Vagina (tissue), 2 donors: Measurements from ENCODE around the gene PER2. TPM values are rescaled to one million over a fixed set of nuclear protein-coding genes. Genes with fewer than 3 reads are reported as not detected.

Experiments
- DNase-seq, 2 donors: peaks; one replicate each; pipeline ENCODE4 v3.0.0-alpha.2; 2017; ENCODE audit errors: extremely low spot score in 2 of 2
- H3K27ac ChIP-seq: fragments of 200-600 bp; sonication (generic); one replicate; pipeline ENCODE4 v1.5.1; 2019
- H3K27me3 ChIP-seq: fragments of 200-600 bp; sonication (generic); one replicate; pipeline ENCODE4 v1.5.1; 2019
- H3K36me3 ChIP-seq, 2 donors: fragments of 200-600 bp; sonication (generic); one replicate each; pipeline ENCODE4 v1.5.1; 2017 to 2019
- H3K4me1 ChIP-seq: fragments of 200-600 bp; sonication (generic); one replicate; pipeline ENCODE4 v1.5.1; 2019
- H3K4me3 ChIP-seq, 2 donors: fragments of 200-600 bp; sonication (generic); 1 replicate in 1 of 2; 2 replicates in 1 of 2; pipeline ENCODE4 v1.5.1; 2016 to 2019
- H3K9me3 ChIP-seq: fragments of 200-600 bp; sonication (generic); one replicate; pipeline ENCODE4 v1.5.1; 2019
- POLR2A ChIP-seq, 2 donors: fragments of 450-650 bp; IDR thresholded peaks; one replicate each; pipeline ENCODE4 v1.6.1; 2017; ENCODE audit warnings: antibody characterized with exemption in 2 of 2, mild to moderate bottlenecking in 2 of 2, moderate library complexity in 2 of 2
- POLR2AphosphoS5 ChIP-seq, 2 donors: sonication (generic); formaldehyde crosslinking; IDR thresholded peaks; one replicate each; pipeline ENCODE4 v1.9.0; 2017; ENCODE audit warnings: antibody characterized with exemption in 2 of 2, mild to moderate bottlenecking in 2 of 2, low read depth in 1 of 2; ENCODE audit not compliant: insufficient read depth in 1 of 2
- intact Hi-C: fragments of 100-400 bp; cut with DNase I; formaldehyde crosslinking; loops from one replicate; pipeline ENCODE4 v1.15.1; 2023
- total RNA-seq: library from RNA; depleted of rRNA; stranded (reverse); fragments of >200 nt; gene quantifications from one replicate; pipeline ENCODE4 v1.2.3, GENCODE V29; 2016
- TF ChIP-seq, protein P1 (sequence below), 3 experiments: fragments of 450-650 bp in 2 of 3; fragments of 200-600 bp in 1 of 3; sonication (generic) in 1 of 3; IDR thresholded peaks; one replicate each; pipeline ENCODE4 v1.5.1; 2017 to 2019; ENCODE audit warnings: antibody characterized with exemption in 3 of 3, mild to moderate bottlenecking in 2 of 3, moderate library complexity in 2 of 3

Gene PER2
- total RNA-seq, 1 donor from 2014 or later, result 21.1 TPM

DNA sequence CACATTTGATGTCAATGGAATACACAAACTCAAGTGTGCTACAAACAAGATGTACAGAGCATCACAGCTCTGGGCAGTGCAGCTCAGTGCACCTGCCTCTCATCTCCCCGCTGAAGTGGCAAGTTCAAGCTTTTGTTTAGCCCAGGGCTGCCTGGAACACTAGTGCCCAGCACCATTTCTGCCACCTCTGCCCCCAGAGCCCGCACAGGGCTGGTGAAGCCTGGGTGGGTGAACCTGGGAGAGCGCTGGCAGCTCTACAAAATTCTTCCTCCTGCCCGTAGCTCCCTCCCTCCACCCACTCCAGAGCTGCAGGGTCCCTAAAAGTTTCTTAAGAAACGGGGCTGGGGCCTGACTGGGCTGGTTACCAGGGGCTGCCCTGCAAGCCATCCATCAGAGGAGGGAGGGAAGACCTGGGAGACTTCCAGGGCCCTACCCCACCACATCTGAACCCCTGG, 50.1 kb downstream of the PER2 start:
- TF ChIP-seq, protein P1, sequence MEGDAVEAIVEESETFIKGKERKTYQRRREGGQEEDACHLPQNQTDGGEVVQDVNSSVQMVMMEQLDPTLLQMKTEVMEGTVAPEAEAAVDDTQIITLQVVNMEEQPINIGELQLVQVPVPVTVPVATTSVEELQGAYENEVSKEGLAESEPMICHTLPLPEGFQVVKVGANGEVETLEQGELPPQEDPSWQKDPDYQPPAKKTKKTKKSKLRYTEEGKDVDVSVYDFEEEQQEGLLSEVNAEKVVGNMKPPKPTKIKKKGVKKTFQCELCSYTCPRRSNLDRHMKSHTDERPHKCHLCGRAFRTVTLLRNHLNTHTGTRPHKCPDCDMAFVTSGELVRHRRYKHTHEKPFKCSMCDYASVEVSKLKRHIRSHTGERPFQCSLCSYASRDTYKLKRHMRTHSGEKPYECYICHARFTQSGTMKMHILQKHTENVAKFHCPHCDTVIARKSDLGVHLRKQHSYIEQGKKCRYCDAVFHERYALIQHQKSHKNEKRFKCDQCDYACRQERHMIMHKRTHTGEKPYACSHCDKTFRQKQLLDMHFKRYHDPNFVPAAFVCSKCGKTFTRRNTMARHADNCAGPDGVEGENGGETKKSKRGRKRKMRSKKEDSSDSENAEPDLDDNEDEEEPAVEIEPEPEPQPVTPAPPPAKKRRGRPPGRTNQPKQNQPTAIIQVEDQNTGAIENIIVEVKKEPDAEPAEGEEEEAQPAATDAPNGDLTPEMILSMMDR (IDR thresholded peaks at IDR 0.05), result no peak
- TF ChIP-seq POLR2A (IDR thresholded peaks at IDR 0.05), result no peak
- TF ChIP-seq POLR2AphosphoS5 (IDR thresholded peaks at IDR 0.05; ENCODE audit: insufficient read depth in 1 of 2, low read depth in 1 of 2), result no peak
- H3K4me3 ChIP-seq, result no peak overlapping the region
- intact Hi-C loops, result no loop called here

DNA sequence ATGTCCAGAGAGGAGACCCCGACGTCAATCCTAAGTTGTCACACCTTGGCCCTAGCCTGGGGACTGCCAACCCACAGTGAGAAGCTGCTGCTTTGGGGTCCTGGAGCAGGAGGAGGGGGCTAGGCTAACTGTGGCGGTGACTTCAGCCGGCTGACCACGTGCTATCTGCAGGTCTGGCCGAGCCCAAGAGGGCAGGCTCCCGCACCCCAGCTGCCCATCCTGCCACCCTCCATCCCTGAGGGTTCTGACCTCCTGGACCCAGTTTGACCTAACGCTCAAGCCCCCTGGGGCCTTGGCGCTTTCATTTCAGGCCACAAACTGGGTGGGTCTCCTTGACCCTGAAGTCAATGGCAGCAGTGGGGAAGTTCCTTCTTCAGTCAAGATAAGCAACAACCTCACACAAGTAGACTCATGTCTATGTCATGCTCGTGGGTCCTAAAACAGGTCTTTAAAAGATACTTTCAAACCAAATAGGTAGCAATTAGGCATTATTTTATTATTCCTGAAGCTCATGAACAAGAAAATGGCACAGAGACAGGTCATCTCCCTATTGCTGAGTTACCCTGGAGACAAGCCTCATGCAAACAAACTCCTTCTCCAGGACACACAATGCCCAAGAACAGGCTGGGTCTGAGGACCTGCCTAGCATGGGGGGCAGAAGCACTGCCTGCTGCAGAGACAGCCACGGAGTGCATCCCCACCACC, 50.8 kb downstream of the PER2 start:
- no peak for DNase-seq
- Histone ChIP-seq H3K4me3 (no peak overlapping the region), H3K27ac (no peak overlapping the region), H3K36me3 (no peaks in the 10 kb centered on the region), H3K9me3 (no peaks in the 10 kb centered on the region), H3K27me3 (no peaks in the 10 kb centered on the region), H3K4me1 (peaks cover 14% of the 10 kb centered on the region)
- intact Hi-C loops, result no loop called here
- TF ChIP-seq POLR2AphosphoS5 (IDR thresholded peaks at IDR 0.05; ENCODE audit: insufficient read depth in 1 of 2, low read depth in 1 of 2) (no peak), POLR2A (IDR thresholded peaks at IDR 0.05) (no peak)
- TF ChIP-seq, protein P1 (IDR thresholded peaks at IDR 0.05), result no peak

More for the DNA sequence above, 50.1 kb downstream of the PER2 start:
- DNase-seq, result no peak
- H3K9me3 ChIP-seq, result no peaks in the 10 kb centered on the region
- no peaks in the 10 kb centered on the region for H3K27me3 ChIP-seq
- H3K36me3 ChIP-seq, result no peaks in the 10 kb centered on the region
- H3K4me1 ChIP-seq, result peaks cover 14% of the 10 kb centered on the region
- H3K27ac ChIP-seq, result no peak overlapping the region

DNA sequence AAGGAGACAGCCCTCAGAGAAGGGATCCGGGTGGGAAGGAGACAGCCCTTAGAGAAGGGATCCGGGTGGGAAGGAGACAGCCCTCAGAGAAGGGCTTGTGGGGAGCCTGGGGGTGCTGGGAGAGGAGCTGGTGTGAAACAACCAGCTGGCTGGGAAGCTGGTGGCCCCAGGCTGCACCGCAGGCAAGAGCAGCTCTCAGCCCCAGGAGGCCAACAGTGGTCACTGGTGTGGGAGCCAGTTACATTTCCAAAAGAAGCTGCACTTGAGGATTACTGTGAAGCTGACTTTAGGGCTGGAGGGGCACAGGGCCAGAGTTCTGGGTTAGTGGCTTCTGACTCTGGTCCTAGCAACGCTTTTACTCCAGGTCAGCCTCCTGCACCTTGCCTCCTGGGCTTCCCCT, 51.8 kb downstream of the PER2 start:
- H3K27ac ChIP-seq, result no peak overlapping the region
- peaks cover 14% of the 10 kb centered on the region for H3K4me1 ChIP-seq
- no peaks in the 10 kb centered on the region for H3K9me3 ChIP-seq
- TF ChIP-seq POLR2A (IDR thresholded peaks at IDR 0.05), result no peak
- TF ChIP-seq, protein P1 (IDR thresholded peaks at IDR 0.05), result no peak
- TF ChIP-seq POLR2AphosphoS5 (IDR thresholded peaks at IDR 0.05; ENCODE audit: insufficient read depth in 1 of 2, low read depth in 1 of 2), result no peak
- H3K36me3 ChIP-seq, result no peaks in the 10 kb centered on the region
- H3K27me3 ChIP-seq, result no peaks in the 10 kb centered on the region
- no peak overlapping the region for H3K4me3 ChIP-seq
- intact Hi-C loops, result no loop called here
- no peak for DNase-seq

DNA sequence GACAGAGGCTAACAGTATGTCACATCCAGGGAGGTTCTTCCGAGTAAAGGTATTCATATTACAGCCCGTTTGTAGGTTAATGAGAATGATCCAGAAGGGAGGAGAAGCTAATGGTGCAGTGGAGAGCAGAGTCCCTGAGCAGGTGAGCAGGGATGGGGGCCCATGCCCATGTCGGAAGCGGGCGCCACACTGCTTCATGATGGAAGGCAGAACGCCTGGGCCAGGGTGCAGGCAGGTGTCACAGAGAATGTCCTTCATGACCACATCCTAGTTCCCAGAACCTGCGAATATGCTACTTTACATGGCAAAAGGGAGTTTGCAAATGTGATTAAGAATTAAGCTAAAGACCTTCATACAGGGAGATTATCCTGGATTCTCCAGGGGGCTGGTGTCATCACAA, 52.6 kb downstream of the PER2 start:
- Histone ChIP-seq H3K4me3 (no peak overlapping the region), H3K4me1 (peaks cover 15% of the 10 kb centered on the region), H3K27me3 (no peaks in the 10 kb centered on the region), H3K36me3 (no peaks in the 10 kb centered on the region), H3K9me3 (no peaks in the 10 kb centered on the region), H3K27ac (no peak overlapping the region)
- TF ChIP-seq POLR2A (IDR thresholded peaks at IDR 0.05), result no peak
- no peak for TF ChIP-seq POLR2AphosphoS5 (IDR thresholded peaks at IDR 0.05; ENCODE audit: insufficient read depth in 1 of 2, low read depth in 1 of 2)
- TF ChIP-seq, protein P1 (IDR thresholded peaks at IDR 0.05), result no peak
- intact Hi-C loops, result no loop called here
- no peak for DNase-seq

DNA sequence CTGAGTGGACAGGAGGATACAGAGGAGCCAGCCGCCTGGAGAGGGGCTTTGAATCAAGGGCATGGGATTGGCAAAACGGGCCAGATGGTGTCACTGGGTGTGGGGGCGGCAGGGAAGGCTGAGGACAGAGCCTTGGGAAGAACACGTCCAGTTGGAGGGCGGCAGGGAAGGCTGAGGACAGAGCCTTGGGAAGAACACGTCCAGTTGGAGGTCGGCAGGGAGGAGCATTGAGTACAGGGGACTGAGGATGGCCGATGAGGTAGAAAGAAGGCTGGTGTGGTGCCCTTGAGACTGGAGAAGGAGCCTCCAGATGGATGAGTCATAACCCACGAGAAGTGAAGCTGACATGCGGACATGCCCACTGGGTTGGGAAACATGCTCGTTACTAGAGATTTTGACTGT, 53.1 kb downstream of the PER2 start:
- intact Hi-C loops, result no loop called here
- DNase-seq, result no peak
- H3K4me1 ChIP-seq, result peaks cover 10% of the 10 kb centered on the region
- H3K4me3 ChIP-seq, result no peak overlapping the region
- H3K9me3 ChIP-seq, result no peaks in the 10 kb centered on the region
- TF ChIP-seq POLR2AphosphoS5 (IDR thresholded peaks at IDR 0.05; ENCODE audit: insufficient read depth in 1 of 2, low read depth in 1 of 2) (no peak), POLR2A (IDR thresholded peaks at IDR 0.05) (no peak)
- TF ChIP-seq, protein P1 (IDR thresholded peaks at IDR 0.05), result no peak
- H3K36me3 ChIP-seq, result no peaks in the 10 kb centered on the region
- no peak overlapping the region for H3K27ac ChIP-seq
- H3K27me3 ChIP-seq, result no peaks in the 10 kb centered on the region
